A549 (cell line): ENCODE results near the gene SNUPN. TPM values are rescaled to one million over a fixed set of nuclear protein-coding genes. Genes with fewer than 3 reads are reported as not detected.

Source experiments
- ATAC-seq, 2 experiments: fragments of 200-7000 bp in 1 of 2; fragments of >200 bp in 1 of 2; cut with Nextera tagmentation in 1 of 2; cut with Tn5 transposase in 1 of 2; 3 replicates each; pipeline versions ENCODE4 v1.8.0 to v1.9.1; 2018 to 2020; ENCODE audit warnings: mild to moderate bottlenecking in 1 of 2, moderate library complexity in 1 of 2
- CTCF ChIA-PET: fragments of 300-600 bp; sonication (Branson Sonifier 250); formaldehyde crosslinking; extraction: SDS; loops from one replicate; lab custom pipeline; 2021; ENCODE audit warnings: antibody characterized with exemption, inconsistent platforms; lab: Yijun Ruan, JAX
- POLR2A ChIA-PET: fragments of 350-600 bp; formaldehyde crosslinking; extraction: SDS; loops from one replicate; lab custom pipeline; 2021; ENCODE audit warnings: antibody characterized with exemption, inconsistent platforms; lab: Yijun Ruan, JAX
- DNase-seq, 2 experiments: peaks; one replicate each; pipeline versions ENCODE4 v3.0.0 to v3.0.0-alpha.2; 2011 to 2016; ENCODE audit warnings: low read depth in 1 of 2, low spot score in 1 of 2
- FAIRE-seq: peaks from 2 replicates; lab custom pipeline; 2011; peaks lifted over from hg19 to GRCh38; lab: Jason Lieb, UNC
- H3K27ac ChIP-seq, 2 experiments: fragments of >200 bp; sonication (Bioruptor Twin); formaldehyde crosslinking; 3 replicates each; pipeline ENCODE4 v1.5.1; 2016 to 2017
- H3K4me1 ChIP-seq: fragments of >200 bp; sonication (Bioruptor Twin); formaldehyde crosslinking; 3 replicates; pipeline ENCODE4 v1.6.1; 2016
- H3K4me2 ChIP-seq: fragments of >200 bp; sonication (Bioruptor Twin); formaldehyde crosslinking; 3 replicates; pipeline ENCODE4 v1.6.1; 2016
- H3K4me3 ChIP-seq: fragments of >200 bp; sonication (Bioruptor Twin); formaldehyde crosslinking; 3 replicates; pipeline ENCODE4 v1.5.1; 2016
- H3K9me3 ChIP-seq: fragments of >200 bp; sonication (Bioruptor Twin); formaldehyde crosslinking; 3 replicates; pipeline ENCODE4 v1.6.1; 2016
- BHLHE40 ChIP-seq: IDR thresholded peaks from 2 replicates; pipeline ENCODE4 v1.6.1; 2012; ENCODE audit warnings: low read depth, low read length, inconsistent platforms
- CBX8 ChIP-seq: fragments of 200-600 bp; sonication (generic); IDR thresholded peaks from 2 replicates; pipeline ENCODE4 v1.6.1; 2016
- HDAC2 ChIP-seq: fragments of 200-600 bp; sonication (generic); IDR thresholded peaks from 2 replicates; pipeline ENCODE4 v1.6.1; 2016
- HMGXB4 ChIP-seq: fragments of 250-450 bp; sonication (Bioruptor Pico); IDR thresholded peaks from 2 replicates; pipeline ENCODE4 v1.5.0; 2021; ENCODE audit warnings: mild to moderate bottlenecking, moderate library complexity, borderline replicate concordance
- HOXA7 ChIP-seq: fragments of 250-450 bp; sonication (Bioruptor Pico); IDR thresholded peaks from 2 replicates; pipeline ENCODE4 v1.5.0; 2020; ENCODE audit warnings: mild to moderate bottlenecking, moderate library complexity
- MAFK ChIP-seq: fragments of 450-650 bp; IDR thresholded peaks from 2 replicates; pipeline ENCODE4 v1.6.1; 2014; ENCODE audit not compliant: partially characterized antibody
- NFE2L2 ChIP-seq: fragments of 150-350 bp; conservative IDR thresholded peaks from 2 replicates; pipeline ENCODE4 v1.6.1; 2014; ENCODE audit warnings: low read length
- RAD21 ChIP-seq, 2 experiments: fragments of >200 bp in 1 of 2; sonication (Bioruptor Twin) in 1 of 2; formaldehyde crosslinking in 1 of 2; IDR thresholded peaks in 1 of 2; conservative IDR thresholded peaks in 1 of 2; 2 replicates in 1 of 2; 3 replicates in 1 of 2; pipeline ENCODE4 v1.6.1; 2012 to 2018; ENCODE audit warnings: inconsistent platforms in 1 of 2
- RARB ChIP-seq: fragments of 250-450 bp; sonication (Bioruptor Pico); IDR thresholded peaks from 2 replicates; pipeline ENCODE4 v1.8.0; 2021; ENCODE audit warnings: mild to moderate bottlenecking, moderate library complexity
- TFCP2L1 ChIP-seq: fragments of 250-450 bp; sonication (Bioruptor Pico); IDR thresholded peaks from 2 replicates; pipeline ENCODE4 v1.5.0; 2021; ENCODE audit warnings: mild to moderate bottlenecking
- USF2 ChIP-seq: fragments of 450-650 bp; IDR thresholded peaks from 2 replicates; pipeline ENCODE4 v1.6.1; 2014; ENCODE audit warnings: antibody characterized with exemption
- ZFP36 ChIP-seq: fragments of 450-650 bp; IDR thresholded peaks from 2 replicates; pipeline ENCODE4 v1.6.1; 2014; ENCODE audit warnings: borderline replicate concordance; ENCODE audit not compliant: partially characterized antibody
- ZNF302 ChIP-seq: fragments of 250-450 bp; sonication (Bioruptor Pico); IDR thresholded peaks from 2 replicates; pipeline ENCODE4 v1.9.0; 2021; ENCODE audit warnings: inconsistent platforms, mild to moderate bottlenecking, moderate library complexity
- WGBS: methylation state at CpG from one replicate; pipeline ENCODE4 v1.1.6; 2017; ENCODE audit errors: missing lambda C conversion rate; 5-methylcytosine and 5-hydroxymethylcytosine counted together
- polyA plus RNA-seq, 4 experiments: library from polyadenylated mRNA; depleted of rRNA in 3 of 4; stranded (reverse); fragments of >200 nt; fragmentation: RNase III in 1 of 4; extraction: RNeasy Plus Mini Kit Qiagen cat#74134 plus additional on column Dnase treatment in 1 of 4; gene quantifications; 2 replicates in 3 of 4; 3 replicates in 1 of 4; pipeline ENCODE4 v1.2.3, GENCODE V29; 2011 to 2017
- TF ChIP-seq, protein P1 (sequence below): fragments of >200 bp; sonication (Bioruptor Twin); formaldehyde crosslinking; IDR thresholded peaks from 3 replicates; pipeline ENCODE4 v1.6.1; 2016
- TF ChIP-seq, protein P2 (sequence below): fragments of >200 bp; sonication (Bioruptor Twin); formaldehyde crosslinking; IDR thresholded peaks from 2 replicates; pipeline ENCODE4 v1.6.1; 2016
- TF ChIP-seq, protein P3 (sequence below): fragments of 250-450 bp; sonication (Bioruptor Pico); IDR thresholded peaks from 2 replicates; pipeline ENCODE4 v1.5.0; 2020; ENCODE audit warnings: low read depth, mild to moderate bottlenecking, moderate library complexity

SNUPN gene
- polyA plus RNA-seq, 2 of the 4 experiments (the other 2 are of a cell fraction) = 29.2 to 38.5 TPM

DNA sequence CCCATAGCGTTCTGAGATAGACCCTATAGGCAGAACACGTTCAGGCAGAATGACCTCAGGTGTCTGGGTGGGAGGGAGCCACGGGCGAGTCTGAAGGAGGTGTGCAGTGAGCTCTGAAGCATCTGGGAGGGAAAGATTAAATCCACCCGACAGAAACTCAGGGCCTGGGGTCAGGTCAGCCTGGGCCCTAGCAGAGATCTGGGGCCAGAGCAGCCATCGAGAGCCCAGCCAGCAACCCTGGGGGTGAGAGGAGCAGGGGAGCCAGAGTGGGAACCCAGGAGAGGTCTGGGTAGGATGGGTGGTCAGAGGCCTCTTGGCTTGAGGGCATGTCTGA is 44.3 kb upstream of the SNUPN start:
- Histone ChIP-seq H3K4me2 (no peak overlapping the region; the same call in 2 of the 3 replicates), H3K9me3 (no peaks in the 10 kb centered on the region), H3K4me1 (peaks cover 62% of the 10 kb centered on the region), H3K27ac (peak overlapping the region in 1 of 2 experiments; percentile 67; a peak in 3 of 6 replicates), H3K4me3 (no peak overlapping the region)
- 80% methylated on average over 6 of the region's 6 CpGs for WGBS
- POLR2A ChIA-PET = interaction anchor here (1.1 kb wide), 1 partner anchor 302 kb away, joined by 4 read pairs; no protein-coding TSS in a partner anchor
- DNase-seq = no peak
- TF ChIP-seq USF2 (no peak), RARB (CRISPR knock-in tag) (no peak), HOXA7 (CRISPR knock-in tag) (no peak), HMGXB4 (CRISPR knock-in tag) (no peak), ZNF302 (CRISPR knock-in tag) (no peak), RAD21 (conservative IDR thresholded peaks at IDR 0.05 in 1 of 2, IDR thresholded peaks at IDR 0.05 in 1 of 2) (no peak), CBX8 (no peak), BHLHE40 (no peak), NFE2L2 (no peak), HDAC2 (no peak), ZFP36 (no peak), MAFK (no peak)
- TF ChIP-seq, protein P1, sequence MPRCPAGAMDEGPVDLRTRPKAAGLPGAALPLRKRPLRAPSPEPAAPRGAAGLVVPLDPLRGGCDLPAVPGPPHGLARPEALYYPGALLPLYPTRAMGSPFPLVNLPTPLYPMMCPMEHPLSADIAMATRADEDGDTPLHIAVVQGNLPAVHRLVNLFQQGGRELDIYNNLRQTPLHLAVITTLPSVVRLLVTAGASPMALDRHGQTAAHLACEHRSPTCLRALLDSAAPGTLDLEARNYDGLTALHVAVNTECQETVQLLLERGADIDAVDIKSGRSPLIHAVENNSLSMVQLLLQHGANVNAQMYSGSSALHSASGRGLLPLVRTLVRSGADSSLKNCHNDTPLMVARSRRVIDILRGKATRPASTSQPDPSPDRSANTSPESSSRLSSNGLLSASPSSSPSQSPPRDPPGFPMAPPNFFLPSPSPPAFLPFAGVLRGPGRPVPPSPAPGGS = no peak
- TF ChIP-seq, protein P2, sequence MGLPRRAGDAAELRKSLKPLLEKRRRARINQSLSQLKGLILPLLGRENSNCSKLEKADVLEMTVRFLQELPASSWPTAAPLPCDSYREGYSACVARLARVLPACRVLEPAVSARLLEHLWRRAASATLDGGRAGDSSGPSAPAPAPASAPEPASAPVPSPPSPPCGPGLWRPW = no peak
- TF ChIP-seq, protein P3, sequence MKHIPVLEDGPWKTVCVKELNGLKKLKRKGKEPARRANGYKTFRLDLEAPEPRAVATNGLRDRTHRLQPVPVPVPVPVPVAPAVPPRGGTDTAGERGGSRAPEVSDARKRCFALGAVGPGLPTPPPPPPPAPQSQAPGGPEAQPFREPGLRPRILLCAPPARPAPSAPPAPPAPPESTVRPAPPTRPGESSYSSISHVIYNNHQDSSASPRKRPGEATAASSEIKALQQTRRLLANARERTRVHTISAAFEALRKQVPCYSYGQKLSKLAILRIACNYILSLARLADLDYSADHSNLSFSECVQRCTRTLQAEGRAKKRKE = no peak
- CTCF ChIA-PET = interaction anchor here (15.3 to 23.4 kb wide), 2 partner anchors 13 to 35 kb away, joined by 237 to 394 read pairs; partner anchors contain the start of genes IMP3 and SNUPN
- no peak for FAIRE-seq
- no peak for ATAC-seq

DNA sequence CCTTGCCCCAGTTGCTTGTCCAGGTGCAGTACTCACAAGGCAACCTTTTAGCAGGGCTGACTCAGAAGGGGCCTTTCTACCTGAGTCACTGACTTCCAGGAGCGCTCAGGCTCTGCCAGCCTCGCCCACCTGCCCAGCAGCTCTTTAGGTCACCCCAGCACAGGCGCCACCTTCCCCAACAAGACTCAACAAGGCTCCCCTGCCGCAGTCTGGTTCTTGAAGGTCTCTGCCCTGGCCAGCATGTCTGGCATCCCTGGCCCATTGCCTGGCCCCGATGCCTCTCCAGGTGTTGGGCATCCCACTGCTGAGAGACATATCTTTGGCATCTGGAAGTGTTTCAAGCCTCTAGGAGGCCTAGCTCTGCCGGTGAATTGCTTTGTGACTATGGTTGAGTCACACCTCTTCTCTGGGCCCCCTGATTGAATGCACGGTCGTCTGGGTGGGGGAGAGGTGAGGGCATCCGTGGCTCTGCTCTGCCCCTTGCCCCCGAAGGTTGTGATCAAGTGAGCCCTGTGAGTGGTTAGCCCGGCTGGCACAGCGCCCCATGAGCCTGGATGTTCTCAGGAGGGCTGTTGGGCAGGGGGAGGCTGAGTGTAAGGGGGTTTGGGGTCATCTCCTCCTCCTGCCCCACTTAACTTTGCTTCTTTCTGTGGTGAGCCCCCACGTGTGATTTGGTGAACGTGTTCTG is 43.8 kb upstream of the SNUPN start:
- FAIRE-seq (no peak), ATAC-seq (no peak), DNase-seq (peak in 1 of 2 experiments; percentile 35)
- Histone ChIP-seq H3K4me1 (peaks cover 67% of the 10 kb centered on the region), H3K27ac (peak overlapping the region; percentile 12 to 67; a peak in 4 of 6 replicates), H3K4me2 (peak overlapping the region; percentile 32; the same call in 2 of the 3 replicates), H3K9me3 (no peaks in the 10 kb centered on the region)
- 64% methylated on average over 14 of the region's 14 CpGs for WGBS
- CTCF ChIA-PET = interaction anchor here (0.6 to 23.4 kb wide), 6 partner anchors 14 to 642 kb away, joined by 3 to 394 read pairs (median 20); partner anchors contain the start of genes IMP3, MAN2C1, SNUPN and SNX33
- POLR2A ChIA-PET = interaction anchor here (0.8 to 1.1 kb wide), 2 partner anchors 29 to 301 kb away, joined by 4 to 5 read pairs; partner anchors contain the start of gene IMP3
- no peak for TF ChIP-seq TFCP2L1 (CRISPR knock-in tag)
- TF ChIP-seq, all 56 proteins: peak for 0
- no peak overlapping the region for H3K4me3 ChIP-seq
